SK-N-SH (cell line): ENCODE data around the gene CCNY. TPM values are rescaled to one million over a fixed set of nuclear protein-coding genes. Genes with fewer than 3 reads are reported as not detected.

Source experiments
- CTCF ChIA-PET: fragments of 300-600, 350-600 bp; formaldehyde crosslinking; extraction: SDS; loops from one replicate; lab custom pipeline; 2021; lab: Yijun Ruan, JAX
- POLR2A ChIA-PET: fragments of 350-600 bp; sonication (Branson Sonifier 250); formaldehyde crosslinking; extraction: SDS; loops from one replicate; lab custom pipeline; 2020; ENCODE audit warnings: antibody characterized with exemption, inconsistent platforms; lab: Yijun Ruan, JAX
- DNase-seq: peaks from one replicate; pipeline ENCODE4 v3.0.0; 2012
- H2AFZ ChIP-seq: fragments of 200-600 bp; sonication (generic); 2 replicates; pipeline ENCODE4 v1.8.1; 2016; ENCODE audit warnings: antibody characterized with exemption, mild to moderate bottlenecking, low read depth
- H3F3A ChIP-seq: fragments of 200-600 bp; sonication (generic); replicated peaks from 2 replicates; pipeline ENCODE3; 2016; ENCODE audit warnings: antibody characterized with exemption, mild to moderate bottlenecking; ENCODE audit not compliant: insufficient read depth
- H3K27ac ChIP-seq, 2 experiments: fragments of 200-500 bp in 1 of 2; fragments of 200-600 bp in 1 of 2; sonication (Bioruptor generic) in 1 of 2; sonication (generic), shearing (Covaris generic) in 1 of 2; 2 replicates each; pipeline versions ENCODE4 v1.5.1 to v1.6.1; 2014 to 2016; ENCODE audit warnings: low read depth in 2 of 2, inconsistent platforms in 1 of 2, low read length in 1 of 2, mild to moderate bottlenecking in 1 of 2, mixed read lengths in 1 of 2
- H3K27me3 ChIP-seq: fragments of 200-600 bp; sonication (generic), shearing (Covaris generic); 2 replicates; pipeline ENCODE4 v1.6.1; 2016; ENCODE audit warnings: mixed run types; ENCODE audit not compliant: insufficient read depth
- H3K36me3 ChIP-seq, 2 experiments: fragments of 200-500 bp in 1 of 2; fragments of 200-600 bp in 1 of 2; sonication (Bioruptor generic) in 1 of 2; sonication (generic) in 1 of 2; replicated peaks in 1 of 2; 2 replicates each; pipeline versions ENCODE3 to v1.5.1; 2014 to 2016; ENCODE audit warnings: low read length in 1 of 2, mild to moderate bottlenecking in 1 of 2; ENCODE audit not compliant: insufficient read depth in 2 of 2, control insufficient read depth in 1 of 2
- H3K4me1 ChIP-seq, 2 experiments: fragments of 200-500 bp in 1 of 2; fragments of 200-600 bp in 1 of 2; sonication (Bioruptor generic) in 1 of 2; sonication (generic), shearing (Covaris generic) in 1 of 2; 2 replicates each; pipeline versions ENCODE4 v1.5.1 to v1.6.1; 2014 to 2016; ENCODE audit warnings: low read depth in 1 of 2, low read length in 1 of 2, mixed run types in 1 of 2; ENCODE audit not compliant: insufficient read depth in 2 of 2, control insufficient read depth in 1 of 2
- H3K4me2 ChIP-seq: fragments of 200-600 bp; sonication (generic), shearing (Covaris generic); 2 replicates; pipeline ENCODE4 v1.6.1; 2017; ENCODE audit warnings: mixed run types
- H3K4me3 ChIP-seq, 2 experiments: fragments of 200-500 bp in 1 of 2; fragments of 200-600 bp in 1 of 2; sonication (Bioruptor generic) in 1 of 2; sonication (generic), shearing (Covaris generic) in 1 of 2; 2 replicates each; pipeline versions ENCODE4 v1.5.1 to v1.8.1; 2014 to 2016; ENCODE audit warnings: low read depth in 2 of 2, inconsistent platforms in 1 of 2, low read length in 1 of 2, mild to moderate bottlenecking in 1 of 2, mixed read lengths in 1 of 2, moderate library complexity in 1 of 2
- H3K79me2 ChIP-seq: fragments of 200-600 bp; sonication (generic); 2 replicates; pipeline ENCODE4 v1.8.1; 2017; ENCODE audit warnings: mild to moderate bottlenecking; ENCODE audit not compliant: insufficient read depth
- H3K9ac ChIP-seq: fragments of 200-600 bp; sonication (generic); 2 replicates; pipeline ENCODE4 v1.6.1; 2017; ENCODE audit warnings: mixed run types
- H3K9me2 ChIP-seq: fragments of 200-600 bp; sonication (generic); 2 replicates; pipeline ENCODE4 v1.6.1; 2017; ENCODE audit warnings: mixed run types
- H3K9me3 ChIP-seq: fragments of 200-600 bp; sonication (generic); 2 replicates; pipeline ENCODE4 v1.6.1; 2017; ENCODE audit warnings: mixed run types, mild to moderate bottlenecking, moderate library complexity
- H4K20me1 ChIP-seq: fragments of 200-600 bp; sonication (generic); 2 replicates; pipeline ENCODE4 v1.6.1; 2017; ENCODE audit warnings: mild to moderate bottlenecking, mixed run types; ENCODE audit not compliant: insufficient read depth
- ELF1 ChIP-seq: IDR thresholded peaks from 2 replicates; pipeline ENCODE4 v1.4.0; 2012
- EZH2phosphoT487 ChIP-seq: fragments of 200-600 bp; sonication (generic); IDR thresholded peaks from 2 replicates; pipeline ENCODE4 v1.6.1; 2017; ENCODE audit warnings: low read depth, mixed run types, mild to moderate bottlenecking, antibody characterized with exemption, moderate library complexity, borderline replicate concordance
- FOXJ3 ChIP-seq: sonication (generic); formaldehyde crosslinking; IDR thresholded peaks from 2 replicates; pipeline ENCODE4 v1.5.1; 2020; ENCODE audit warnings: mild to moderate bottlenecking, missing genetic modification reagents
- GABPA ChIP-seq: IDR thresholded peaks from 2 replicates; pipeline ENCODE4 v1.4.0; 2012; ENCODE audit warnings: low read depth, mild to moderate bottlenecking
- JUND ChIP-seq: IDR thresholded peaks from 2 replicates; pipeline ENCODE4 v1.4.0; 2012
- MEF2A ChIP-seq: IDR thresholded peaks from 2 replicates; pipeline ENCODE4 v1.4.0; 2012; ENCODE audit warnings: low read depth, borderline replicate concordance
- POLR2AphosphoS5 ChIP-seq: IDR thresholded peaks from 2 replicates; pipeline ENCODE4 v1.6.1; 2012; ENCODE audit warnings: low read depth, low read length
- RAD21 ChIP-seq: IDR thresholded peaks from 2 replicates; pipeline ENCODE4 v1.6.1; 2012; ENCODE audit warnings: mild to moderate bottlenecking, low read length
- RCOR1 ChIP-seq: fragments of 150-350 bp; IDR thresholded peaks from 2 replicates; pipeline ENCODE4 v1.6.1; 2017; ENCODE audit warnings: antibody characterized with exemption, low read length
- SMC3 ChIP-seq: IDR thresholded peaks from 2 replicates; pipeline ENCODE4 v1.6.1; 2012; ENCODE audit warnings: low read depth, low read length, improper control_type of control experiment
- TAF1 ChIP-seq: IDR thresholded peaks from 2 replicates; pipeline ENCODE4 v1.6.1; 2012; ENCODE audit warnings: low read depth, mild to moderate bottlenecking, low read length, moderate library complexity, borderline replicate concordance
- TCF12 ChIP-seq: IDR thresholded peaks from 2 replicates; pipeline ENCODE4 v1.4.0; 2012
- TEAD4 ChIP-seq: IDR thresholded peaks from 2 replicates; pipeline ENCODE4 v1.4.0; 2012; ENCODE audit warnings: mild to moderate bottlenecking, borderline replicate concordance; ENCODE audit not compliant: insufficient read depth
- WGBS: methylation state at CpG from one replicate; pipeline ENCODE4 v1.1.6; 2017; ENCODE audit warnings: low lambda C conversion rate; 5-methylcytosine and 5-hydroxymethylcytosine counted together
- polyA plus RNA-seq, 3 experiments: library from polyadenylated mRNA; depleted of rRNA; stranded (reverse); fragments of >200 nt; gene quantifications; 2 replicates each; pipeline ENCODE4 v1.2.3, GENCODE V29; 2012
- TF ChIP-seq, protein P1 (sequence below): fragments of 150-350 bp; IDR thresholded peaks from 2 replicates; pipeline ENCODE4 v1.6.1; 2017; ENCODE audit warnings: antibody characterized with exemption, low read length, low read depth, borderline replicate concordance
- TF ChIP-seq, protein P2 (sequence below): fragments of 150-350 bp; IDR thresholded peaks from 2 replicates; pipeline ENCODE4 v1.6.1; 2016; ENCODE audit warnings: mild to moderate bottlenecking, low read depth, low read length
- TF ChIP-seq, protein P3 (sequence below): fragments of 200-600 bp; sonication (generic); IDR thresholded peaks from 2 replicates; pipeline ENCODE4 v1.6.1; 2017; ENCODE audit warnings: antibody characterized with exemption, mild to moderate bottlenecking, moderate library complexity
- TF ChIP-seq, protein P4 (sequence below): IDR thresholded peaks from 2 replicates; pipeline ENCODE4; 2012
- TF ChIP-seq, protein P5 (sequence below): IDR thresholded peaks from 2 replicates; pipeline ENCODE4 v1.4.0; 2012; ENCODE audit warnings: low read depth, borderline replicate concordance

The CCNY gene
- polyA plus RNA-seq, 1 of the 3 experiments (the other 2 are of a cell fraction): 29.4 TPM

DNA sequence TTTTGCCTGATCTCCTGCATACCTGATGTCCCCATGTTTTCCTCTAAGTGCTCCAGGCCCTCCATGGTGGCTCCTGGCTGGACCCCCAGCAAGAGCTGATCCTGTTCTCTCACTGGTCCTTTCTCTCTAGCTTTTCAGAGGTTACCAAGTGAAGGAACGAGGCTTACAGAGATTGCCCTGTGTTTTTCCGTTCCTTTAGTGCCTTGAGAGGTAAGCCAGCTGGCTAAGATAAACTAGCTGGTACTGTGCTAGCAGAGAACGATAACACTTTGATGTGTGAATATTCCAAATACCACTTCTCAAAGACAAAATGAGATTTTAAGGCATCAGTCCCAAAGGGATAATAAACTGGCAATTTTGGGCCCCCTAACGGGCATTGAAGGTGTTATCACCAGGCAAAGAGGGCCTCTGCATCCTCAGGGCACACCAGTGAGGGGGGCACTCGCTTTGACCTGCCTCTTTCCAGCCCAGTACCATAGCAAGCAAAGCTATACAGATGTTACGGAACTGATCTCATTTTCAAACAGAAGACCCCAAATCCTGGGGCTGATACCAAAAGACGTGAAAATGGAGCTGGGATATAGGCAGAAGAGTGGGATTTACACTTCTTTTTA, 8.4 kb upstream of the CCNY start:
- Histone ChIP-seq H3K9ac (no peak overlapping the region), H4K20me1 (no peaks in the 10 kb centered on the region), H3K4me2 (no peak overlapping the region), H2AFZ (no peak overlapping the region), H3F3A (peaks cover 7% of the 10 kb centered on the region), H3K27me3 (no peaks in the 10 kb centered on the region), H3K79me2 (peaks cover 90% of the 10 kb centered on the region), H3K9me2 (no peaks in the 10 kb centered on the region), H3K36me3 (peaks cover 0 to 8% of the 10 kb centered on the region in 2 experiments), H3K4me3 (no peak overlapping the region), H3K9me3 (no peaks in the 10 kb centered on the region), H3K4me1 (peaks cover 10 to 28% of the 10 kb centered on the region in 2 experiments; a peak in 2 of 4 replicates), H3K27ac (peak overlapping the region in 1 of 2 experiments; percentile 56; a peak in 2 of 4 replicates)
- DNase-seq: no peak
- ChIA-PET POLR2A (no interaction called here), CTCF (interaction anchor here (0.9 to 1.6 kb wide), 4 partner anchors 14 to 235 kb away, joined by 3 to 4 read pairs (median 3); no protein-coding TSS in a partner anchor)
- WGBS: 97% methylated on average over 6 of the region's 7 CpGs
- TF ChIP-seq RCOR1 (no peak), TEAD4 (no peak), MEF2A (no peak), TAF1 (no peak), SMC3 (no peak), GABPA (no peak), JUND (no peak), ELF1 (no peak), TCF12 (no peak), POLR2AphosphoS5 (no peak), RAD21 (no peak), FOXJ3 (CRISPR knock-in tag) (no peak), EZH2phosphoT487 (no peak)
- TF ChIP-seq, protein P1, sequence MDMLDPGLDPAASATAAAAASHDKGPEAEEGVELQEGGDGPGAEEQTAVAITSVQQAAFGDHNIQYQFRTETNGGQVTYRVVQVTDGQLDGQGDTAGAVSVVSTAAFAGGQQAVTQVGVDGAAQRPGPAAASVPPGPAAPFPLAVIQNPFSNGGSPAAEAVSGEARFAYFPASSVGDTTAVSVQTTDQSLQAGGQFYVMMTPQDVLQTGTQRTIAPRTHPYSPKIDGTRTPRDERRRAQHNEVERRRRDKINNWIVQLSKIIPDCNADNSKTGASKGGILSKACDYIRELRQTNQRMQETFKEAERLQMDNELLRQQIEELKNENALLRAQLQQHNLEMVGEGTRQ: no peak
- TF ChIP-seq, protein P2, sequence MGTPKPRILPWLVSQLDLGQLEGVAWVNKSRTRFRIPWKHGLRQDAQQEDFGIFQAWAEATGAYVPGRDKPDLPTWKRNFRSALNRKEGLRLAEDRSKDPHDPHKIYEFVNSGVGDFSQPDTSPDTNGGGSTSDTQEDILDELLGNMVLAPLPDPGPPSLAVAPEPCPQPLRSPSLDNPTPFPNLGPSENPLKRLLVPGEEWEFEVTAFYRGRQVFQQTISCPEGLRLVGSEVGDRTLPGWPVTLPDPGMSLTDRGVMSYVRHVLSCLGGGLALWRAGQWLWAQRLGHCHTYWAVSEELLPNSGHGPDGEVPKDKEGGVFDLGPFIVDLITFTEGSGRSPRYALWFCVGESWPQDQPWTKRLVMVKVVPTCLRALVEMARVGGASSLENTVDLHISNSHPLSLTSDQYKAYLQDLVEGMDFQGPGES: no peak
- TF ChIP-seq, protein P3, sequence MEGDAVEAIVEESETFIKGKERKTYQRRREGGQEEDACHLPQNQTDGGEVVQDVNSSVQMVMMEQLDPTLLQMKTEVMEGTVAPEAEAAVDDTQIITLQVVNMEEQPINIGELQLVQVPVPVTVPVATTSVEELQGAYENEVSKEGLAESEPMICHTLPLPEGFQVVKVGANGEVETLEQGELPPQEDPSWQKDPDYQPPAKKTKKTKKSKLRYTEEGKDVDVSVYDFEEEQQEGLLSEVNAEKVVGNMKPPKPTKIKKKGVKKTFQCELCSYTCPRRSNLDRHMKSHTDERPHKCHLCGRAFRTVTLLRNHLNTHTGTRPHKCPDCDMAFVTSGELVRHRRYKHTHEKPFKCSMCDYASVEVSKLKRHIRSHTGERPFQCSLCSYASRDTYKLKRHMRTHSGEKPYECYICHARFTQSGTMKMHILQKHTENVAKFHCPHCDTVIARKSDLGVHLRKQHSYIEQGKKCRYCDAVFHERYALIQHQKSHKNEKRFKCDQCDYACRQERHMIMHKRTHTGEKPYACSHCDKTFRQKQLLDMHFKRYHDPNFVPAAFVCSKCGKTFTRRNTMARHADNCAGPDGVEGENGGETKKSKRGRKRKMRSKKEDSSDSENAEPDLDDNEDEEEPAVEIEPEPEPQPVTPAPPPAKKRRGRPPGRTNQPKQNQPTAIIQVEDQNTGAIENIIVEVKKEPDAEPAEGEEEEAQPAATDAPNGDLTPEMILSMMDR: no peak
- TF ChIP-seq, protein P4, sequence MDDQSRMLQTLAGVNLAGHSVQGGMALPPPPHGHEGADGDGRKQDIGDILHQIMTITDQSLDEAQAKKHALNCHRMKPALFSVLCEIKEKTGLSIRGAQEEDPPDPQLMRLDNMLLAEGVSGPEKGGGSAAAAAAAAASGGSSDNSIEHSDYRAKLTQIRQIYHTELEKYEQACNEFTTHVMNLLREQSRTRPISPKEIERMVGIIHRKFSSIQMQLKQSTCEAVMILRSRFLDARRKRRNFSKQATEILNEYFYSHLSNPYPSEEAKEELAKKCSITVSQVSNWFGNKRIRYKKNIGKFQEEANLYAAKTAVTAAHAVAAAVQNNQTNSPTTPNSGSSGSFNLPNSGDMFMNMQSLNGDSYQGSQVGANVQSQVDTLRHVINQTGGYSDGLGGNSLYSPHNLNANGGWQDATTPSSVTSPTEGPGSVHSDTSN: no peak
- TF ChIP-seq, protein P5, sequence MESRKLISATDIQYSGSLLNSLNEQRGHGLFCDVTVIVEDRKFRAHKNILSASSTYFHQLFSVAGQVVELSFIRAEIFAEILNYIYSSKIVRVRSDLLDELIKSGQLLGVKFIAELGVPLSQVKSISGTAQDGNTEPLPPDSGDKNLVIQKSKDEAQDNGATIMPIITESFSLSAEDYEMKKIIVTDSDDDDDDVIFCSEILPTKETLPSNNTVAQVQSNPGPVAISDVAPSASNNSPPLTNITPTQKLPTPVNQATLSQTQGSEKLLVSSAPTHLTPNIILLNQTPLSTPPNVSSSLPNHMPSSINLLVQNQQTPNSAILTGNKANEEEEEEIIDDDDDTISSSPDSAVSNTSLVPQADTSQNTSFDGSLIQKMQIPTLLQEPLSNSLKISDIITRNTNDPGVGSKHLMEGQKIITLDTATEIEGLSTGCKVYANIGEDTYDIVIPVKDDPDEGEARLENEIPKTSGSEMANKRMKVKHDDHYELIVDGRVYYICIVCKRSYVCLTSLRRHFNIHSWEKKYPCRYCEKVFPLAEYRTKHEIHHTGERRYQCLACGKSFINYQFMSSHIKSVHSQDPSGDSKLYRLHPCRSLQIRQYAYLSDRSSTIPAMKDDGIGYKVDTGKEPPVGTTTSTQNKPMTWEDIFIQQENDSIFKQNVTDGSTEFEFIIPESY: no peak
